ENCODE results near the gene DDX31.
"Not testable (repeated sequence)": the region's sequence is repeated elsewhere in the genome, so short reads cannot be mapped to it uniquely, and the experiment has no call there.

DDX31 gene

DNA sequence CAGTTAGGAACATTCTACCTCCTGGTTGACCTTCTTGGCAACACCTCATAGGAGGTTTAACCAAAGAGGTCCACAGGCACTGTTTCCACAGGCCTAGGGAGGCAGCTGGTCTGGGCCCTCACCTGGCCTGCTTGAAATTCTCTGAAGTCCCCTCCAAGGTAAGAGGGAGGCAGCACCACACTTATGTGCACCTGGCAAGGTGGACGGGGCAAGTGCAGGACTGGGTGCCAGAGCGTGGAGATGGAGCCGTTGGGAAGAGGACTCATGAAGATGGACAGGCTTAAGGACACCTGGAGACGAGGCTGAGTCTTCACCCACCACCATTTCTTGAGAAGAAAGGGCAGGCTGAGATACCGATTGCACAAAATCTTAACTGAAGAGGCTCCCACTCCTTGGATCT, 94.0 kb downstream of the DDX31 start:
- no peak for DNase-seq

DNA sequence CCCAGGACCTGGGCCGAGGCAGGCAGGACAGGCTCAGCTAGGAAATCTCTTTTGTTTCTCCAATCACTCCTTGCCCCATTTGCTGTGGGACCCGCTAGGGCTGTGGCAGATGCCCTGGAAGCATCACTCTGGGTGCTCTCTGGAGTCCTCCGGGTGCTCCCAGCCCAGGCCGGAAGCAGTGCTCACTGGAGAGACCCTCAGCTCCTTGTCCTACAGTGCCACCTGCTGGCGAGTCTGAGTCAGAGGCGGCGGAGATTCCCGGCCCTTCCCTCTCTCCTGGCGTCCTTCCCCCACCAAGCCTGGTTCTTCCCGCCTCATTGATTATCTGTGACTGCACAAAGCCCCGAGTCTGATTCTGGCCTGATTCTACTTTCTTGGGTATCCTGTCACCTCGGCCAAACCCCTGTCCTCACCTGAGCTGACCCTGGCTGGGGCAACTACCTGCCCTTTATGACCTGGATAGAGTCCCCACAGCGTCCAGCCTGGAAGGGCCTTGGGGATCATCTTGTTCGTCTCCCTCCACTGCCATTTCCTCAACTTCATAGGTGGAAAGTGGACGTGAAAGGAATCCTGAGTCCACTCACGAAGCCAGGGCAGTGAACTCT, 94.7 kb downstream of the DDX31 start:
- DNase-seq, result peak in 12 of 14 donors; percentile 1 to 58 (median 29)

DNA sequence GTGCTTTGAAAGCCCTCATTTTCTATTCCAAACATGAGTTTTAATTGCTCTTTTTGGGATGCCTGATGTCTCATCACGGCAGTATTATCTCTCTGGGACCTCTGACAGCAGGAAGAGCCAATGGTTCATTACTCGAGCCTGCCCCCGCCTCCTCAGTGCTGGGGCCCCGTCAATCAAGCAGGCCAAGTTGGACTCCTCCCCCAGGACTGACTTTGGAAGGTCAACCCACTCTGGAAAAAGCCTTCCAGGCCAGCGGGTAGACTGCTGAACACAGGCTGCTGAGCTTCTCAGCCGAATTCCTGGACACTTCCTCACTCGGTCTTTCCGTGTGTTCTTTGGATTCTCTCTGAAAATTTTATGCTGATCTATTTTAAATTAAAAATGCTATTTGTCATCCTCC, 96.9 kb downstream of the DDX31 start:
- DNase-seq, result no peak

DNA sequence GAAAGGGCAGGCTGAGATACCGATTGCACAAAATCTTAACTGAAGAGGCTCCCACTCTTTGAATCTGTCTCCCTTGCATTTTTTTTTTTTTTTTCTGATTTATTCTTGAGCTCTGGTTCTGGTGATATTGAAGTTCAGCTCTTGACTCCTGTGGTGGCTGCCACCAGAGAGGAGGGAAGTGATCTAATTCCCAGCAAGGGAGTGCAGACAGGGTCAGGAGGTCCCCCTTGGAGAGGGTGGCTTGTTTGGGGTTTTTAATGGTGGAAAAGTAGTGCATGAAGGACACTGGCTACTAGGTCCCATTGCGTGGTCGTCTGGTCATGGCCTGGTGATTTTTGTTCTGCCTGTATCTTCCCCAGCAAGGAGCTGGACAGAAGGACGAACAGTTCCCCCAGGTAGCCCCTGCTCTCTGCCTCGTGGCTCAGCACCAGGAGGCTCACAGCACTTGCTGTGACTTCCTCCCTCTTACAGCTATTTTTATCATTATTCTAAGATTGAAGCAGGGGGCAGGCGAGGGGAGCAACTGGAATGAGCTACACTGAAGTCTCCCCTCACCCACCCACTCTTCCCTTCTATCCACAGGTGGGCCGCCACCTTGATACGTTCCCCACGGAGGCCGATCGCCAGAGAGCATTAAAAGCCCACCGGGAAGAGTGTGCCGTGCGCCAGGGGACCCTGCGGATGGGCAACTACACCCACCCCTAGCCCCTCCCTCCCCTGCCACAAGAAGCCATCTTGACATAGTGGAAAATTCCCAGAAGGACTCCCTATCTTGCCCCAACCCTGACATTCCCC, 97.8 kb downstream of the DDX31 start:
- DNase-seq, result no peak

DNA sequence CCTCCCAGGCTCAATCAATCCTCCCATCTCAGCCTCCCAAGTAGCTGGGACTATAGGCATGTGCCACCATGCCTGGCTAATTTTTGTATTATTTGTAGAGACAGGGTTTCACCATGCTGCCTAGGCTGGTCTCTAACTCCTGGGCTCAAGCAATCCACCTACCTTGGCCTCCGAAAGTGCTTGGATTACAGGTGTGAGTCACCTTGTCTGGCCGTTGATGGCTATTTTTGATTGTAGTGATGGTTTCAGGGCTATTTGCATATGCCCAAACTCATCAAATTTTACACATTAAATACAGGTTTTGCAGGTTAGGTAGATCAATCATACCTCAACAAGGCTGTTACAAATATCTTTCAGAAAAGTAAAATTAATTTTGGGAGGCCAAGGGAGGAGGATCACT, 101.0 kb downstream of the DDX31 start:
- DNase-seq, result not testable (repeated sequence)

DNA sequence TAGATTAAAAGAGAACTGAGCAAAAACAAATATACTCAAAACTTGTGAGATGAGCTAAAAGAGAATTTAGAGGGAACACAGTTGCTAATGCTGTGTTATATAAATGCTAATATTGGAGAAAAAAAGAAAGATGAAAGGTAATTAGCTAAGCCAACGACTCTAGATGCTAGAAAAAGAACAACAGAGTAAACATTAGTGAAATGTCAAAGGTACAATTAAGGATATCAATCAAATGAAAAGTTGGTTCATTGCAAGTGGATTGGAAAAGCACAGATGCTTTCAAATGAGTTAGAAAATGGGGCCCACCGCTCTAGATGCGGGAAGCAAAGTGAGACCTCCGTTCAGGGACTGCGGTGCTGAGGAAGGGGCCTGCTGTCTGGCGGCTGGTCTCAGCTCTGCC, 105.3 kb downstream of the DDX31 start:
- DNase-seq, result no peak

DNA sequence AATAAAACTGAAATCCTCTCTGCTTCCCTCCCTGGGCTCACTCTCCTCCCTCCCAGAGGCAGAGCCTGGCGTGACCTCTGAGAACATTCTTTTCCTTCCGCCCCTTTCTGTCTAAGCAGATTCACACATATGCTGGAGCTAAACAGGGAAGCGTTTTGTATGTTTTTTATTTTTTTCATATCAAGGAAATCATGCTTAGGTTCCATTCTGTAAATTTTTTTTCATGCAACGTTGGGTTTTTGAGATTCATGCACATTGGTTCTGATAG, 107.5 kb downstream of the DDX31 start:
- no peak for DNase-seq

DNA sequence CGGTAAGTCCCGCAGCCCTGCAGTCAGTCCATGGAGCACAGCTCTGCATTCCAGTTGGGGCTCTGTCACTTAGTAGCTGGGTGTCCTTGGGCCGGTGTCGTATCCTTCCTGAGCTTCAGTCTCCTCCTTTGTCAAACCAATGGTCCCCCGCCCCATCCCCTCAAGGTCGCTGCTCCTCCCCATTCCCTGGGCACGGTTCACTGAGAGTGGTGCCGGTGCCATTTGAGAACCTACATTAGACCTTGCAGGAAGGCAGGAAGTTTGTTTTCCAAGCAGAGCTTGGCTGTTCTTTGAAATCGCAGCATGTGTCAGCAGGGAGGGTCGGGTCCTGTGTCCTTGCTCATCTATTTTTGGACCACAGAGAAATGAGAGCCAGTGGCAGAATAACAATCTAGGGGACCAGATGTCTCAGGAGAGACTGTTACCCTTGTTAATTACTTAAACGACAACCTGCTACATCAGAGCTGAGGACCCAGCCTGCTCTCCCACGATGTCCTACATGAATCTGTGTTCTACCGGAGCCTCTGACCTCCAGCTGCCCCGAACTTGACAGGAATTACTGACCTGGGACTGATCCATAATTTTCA, 109.1 kb downstream of the DDX31 start:
- peak in 1 of 14 donors; percentile 74 for DNase-seq

DNA sequence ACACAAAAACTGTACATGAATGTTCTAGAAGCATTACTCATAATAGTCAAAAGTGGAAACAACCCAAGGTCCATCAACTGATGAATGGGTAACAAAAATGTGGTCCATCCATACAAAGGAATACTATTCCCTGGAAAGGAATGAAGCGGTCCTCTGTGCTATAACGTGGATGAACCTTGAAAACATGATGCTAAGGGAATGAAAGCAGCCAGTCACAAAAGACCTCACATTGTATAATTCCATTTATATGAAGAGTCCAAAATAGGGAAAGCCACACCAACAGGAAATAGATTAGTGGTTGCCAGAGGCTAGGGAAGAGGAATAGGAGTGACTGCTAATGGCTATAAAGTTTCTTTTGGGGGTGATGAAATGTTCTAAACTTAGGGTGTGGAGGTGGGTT, 110.1 kb downstream of the DDX31 start:
- DNase-seq, result no peak

DNA sequence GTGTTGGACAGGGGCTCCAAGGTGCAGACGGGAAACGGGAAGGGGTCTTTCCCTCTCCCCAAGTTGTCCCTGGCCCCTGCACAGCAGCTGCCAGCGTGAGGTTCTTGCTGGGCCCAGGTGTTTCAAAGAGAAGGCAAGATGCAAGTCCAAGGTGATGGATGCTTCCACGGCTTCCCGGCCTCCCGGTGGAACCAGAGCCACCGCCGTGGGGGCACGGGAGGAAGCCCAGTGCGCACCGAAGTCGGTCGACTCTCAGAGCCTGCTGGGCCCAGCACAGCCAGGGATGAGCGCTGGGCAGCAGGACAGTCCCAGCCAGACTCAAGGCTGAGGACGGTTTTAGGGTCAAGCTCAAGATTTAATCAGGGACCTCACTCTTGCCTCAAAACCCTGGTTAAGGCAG, 112.6 kb downstream of the DDX31 start:
- DNase-seq, result no peak

DNA sequence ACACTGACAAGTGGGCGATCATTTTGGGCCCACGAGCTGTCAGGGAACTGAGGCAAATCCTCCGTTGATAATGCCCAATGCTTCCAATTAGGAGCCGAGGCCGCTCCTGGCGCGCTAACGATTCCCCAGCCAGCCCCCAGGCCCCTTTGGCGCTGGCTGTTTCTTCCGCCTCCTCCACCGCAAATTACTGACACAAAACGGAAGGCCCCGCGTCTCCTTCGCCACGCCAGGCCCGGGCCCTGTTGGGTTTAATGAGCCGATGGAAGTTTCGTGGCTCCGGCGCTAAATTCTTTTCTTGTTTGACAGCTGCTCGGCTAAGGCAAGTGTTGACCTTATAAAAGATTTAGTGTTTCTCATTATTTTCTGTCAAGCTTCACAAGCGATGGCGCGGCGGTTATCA, 113.1 kb downstream of the DDX31 start:
- DNase-seq, result no peak

DNA sequence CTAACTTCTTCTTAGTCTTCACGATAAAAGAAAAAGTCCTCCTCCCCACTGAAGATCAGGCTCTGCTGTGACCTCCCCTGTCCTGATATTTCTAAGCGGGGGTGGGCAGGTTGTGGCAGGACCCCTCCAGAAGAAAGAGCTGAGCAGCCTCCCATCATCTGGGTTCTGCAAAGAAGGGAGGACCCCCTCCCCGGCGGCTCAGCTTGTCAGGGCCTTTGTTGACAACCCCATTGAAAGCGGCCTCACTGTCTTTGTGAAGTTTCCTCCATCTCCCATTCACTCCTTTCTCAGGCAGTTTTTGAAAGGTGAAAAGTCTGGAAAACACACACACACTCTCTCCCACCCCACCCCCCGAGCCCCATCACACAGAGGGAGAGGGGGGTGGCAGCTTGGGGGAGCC, 113.5 kb downstream of the DDX31 start:
- no peak for DNase-seq

DNA sequence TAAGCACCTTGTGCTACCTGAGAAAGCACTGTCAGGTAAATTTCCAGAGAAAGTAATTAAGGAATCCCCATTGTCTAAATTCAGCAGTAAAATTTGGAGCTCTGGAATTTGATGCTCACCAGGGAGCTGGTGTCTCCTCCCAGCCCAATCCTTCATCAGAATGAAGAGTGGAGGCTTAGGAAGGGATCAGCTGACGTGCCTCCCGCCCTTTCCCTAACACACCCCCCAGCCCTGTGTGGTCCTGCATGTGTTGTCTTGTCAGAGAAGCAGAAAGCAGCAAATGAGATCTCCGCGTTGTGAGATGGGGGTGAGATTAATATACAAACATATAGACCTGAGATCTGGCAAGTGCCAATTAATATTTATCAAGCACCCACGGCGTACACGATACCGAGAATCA, 114.3 kb downstream of the DDX31 start:
- DNase-seq, result no peak

DNA sequence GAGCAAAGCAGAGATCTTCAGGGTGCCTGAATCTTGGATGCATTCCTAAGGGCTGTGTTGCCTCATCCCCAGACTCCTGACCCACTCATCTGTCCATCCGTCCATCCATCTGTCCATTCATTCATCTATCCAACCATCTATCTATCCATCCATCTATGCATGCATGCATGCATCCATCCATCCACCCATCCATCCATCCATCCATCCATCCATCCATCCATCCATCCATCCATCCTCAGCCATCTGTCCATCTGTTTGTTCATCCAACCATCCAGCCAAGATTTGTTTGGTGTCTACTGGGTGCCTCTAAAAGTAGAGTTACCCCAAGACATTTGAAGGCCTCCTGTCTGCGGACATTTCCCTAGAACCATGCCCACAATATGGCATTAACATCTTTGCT, 115.0 kb downstream of the DDX31 start:
- DNase-seq, result no peak

DNA sequence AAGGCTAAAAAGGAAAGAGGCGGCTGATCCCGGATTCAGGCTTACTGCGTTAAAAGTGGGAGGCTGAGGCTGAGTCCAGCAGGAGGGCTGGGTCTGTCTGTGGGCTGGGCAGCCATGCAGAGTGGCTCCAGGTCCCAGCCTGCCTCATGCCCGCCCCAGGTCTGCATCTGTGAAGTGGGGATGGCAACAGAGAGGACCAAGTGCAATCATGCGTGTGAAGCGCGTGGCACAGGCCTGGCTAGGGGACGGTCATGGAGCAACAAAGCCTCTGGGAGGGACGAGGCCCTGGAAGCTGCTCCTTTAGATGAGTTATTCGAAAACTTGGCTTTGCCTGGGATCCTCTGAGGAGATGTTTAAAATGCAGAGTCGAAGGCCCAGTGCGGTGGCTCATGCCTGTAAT, 117.7 kb downstream of the DDX31 start:
- no peak for DNase-seq

DNA sequence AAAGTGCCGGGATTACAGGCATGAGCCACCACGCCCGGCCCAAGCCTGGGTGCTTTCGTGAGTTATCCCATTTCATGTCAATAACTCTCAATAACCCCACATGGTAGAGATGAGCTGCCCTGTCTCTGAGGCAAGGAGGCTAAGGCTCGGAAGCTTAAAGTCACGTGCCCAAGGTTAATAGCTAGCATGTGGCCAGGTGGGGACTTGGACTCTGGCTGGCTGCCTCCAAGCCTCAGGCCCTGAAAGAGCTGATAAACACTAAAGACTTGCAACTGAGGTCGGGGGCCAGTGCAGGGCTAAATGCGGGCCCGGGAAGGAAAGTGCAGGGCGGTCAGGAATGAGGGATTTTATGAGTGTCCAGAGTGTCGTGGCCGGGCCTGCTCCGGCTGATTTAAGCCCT, 118.2 kb downstream of the DDX31 start:
- DNase-seq, result no peak

DNA sequence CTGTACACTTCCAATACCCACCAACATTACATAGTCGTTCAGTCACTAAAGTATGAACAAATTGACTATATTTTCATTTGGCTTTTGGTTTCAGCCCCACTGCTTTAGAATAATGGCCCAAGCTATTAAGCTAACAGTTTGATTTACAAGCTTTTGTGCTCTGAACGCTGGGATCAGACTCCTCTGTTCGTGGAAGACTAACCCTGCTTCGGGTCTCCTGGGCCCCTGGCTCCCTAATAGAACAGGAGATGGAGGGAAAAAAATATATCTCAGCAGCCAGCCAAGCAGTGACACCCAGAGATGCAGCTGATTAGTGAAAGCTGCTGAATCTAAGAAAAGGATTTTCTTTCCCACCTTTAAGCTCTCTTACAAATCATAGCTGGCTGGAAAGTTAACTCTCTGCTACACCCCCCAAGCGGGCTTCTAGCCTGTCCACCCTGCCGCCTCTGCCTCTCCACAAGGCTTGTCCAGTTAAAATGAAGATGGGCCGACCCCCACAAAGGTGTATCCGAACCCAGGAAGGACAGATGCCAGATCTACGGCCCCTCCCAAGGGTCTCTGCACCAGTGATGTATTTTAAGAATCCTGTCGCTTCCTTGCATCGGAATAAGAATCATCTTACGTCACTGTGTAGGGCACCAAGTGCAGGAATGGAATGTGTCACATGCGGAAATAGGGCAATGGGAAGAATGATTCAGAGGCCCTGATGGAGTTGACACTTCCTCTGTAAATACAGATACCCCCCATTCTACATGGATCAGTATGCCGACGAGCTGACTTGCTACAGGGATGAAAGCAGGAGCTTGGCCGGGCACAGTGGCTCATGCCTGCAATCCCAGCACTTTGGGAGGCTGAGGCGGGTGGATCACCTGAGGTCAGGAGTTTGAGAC, 120.8 kb downstream of the DDX31 start:
- DNase-seq, result no peak

DNA sequence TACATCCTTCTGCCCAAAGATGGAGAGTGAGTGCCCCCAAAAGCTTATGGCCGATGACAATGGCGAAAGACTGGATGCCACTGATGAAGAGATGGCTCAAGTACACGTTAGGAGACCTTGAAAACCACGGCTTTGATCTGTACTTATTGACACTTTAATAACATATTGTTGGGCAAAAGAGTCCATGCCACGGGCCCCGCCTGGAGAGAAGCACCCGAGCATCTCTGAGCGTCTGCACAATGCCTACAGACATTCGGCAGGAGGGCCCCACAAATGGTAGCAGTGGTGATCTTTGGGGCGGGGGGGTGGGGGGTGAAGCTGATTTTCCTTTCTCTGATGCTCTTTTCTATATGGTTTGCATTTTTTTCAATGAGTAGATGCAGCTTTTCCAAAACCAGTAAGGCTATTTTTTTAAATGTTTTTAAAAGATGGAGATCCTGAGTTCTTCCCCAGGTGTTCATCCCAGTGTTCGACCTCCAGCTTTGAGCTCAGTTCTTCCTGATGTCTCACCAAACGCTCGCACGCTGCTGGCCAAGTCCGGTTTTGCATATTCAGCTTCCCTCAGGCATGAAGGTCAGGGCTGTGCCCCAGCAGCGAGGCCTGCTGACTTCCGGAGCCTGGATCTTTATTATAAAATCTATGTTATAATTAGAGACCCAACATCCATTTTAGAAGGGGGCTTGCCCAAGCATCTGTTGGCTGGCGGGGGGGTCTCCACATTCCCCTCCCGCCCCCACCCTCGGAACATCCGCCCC, 121.6 kb downstream of the DDX31 start:
- DNase-seq, result no peak

DNA sequence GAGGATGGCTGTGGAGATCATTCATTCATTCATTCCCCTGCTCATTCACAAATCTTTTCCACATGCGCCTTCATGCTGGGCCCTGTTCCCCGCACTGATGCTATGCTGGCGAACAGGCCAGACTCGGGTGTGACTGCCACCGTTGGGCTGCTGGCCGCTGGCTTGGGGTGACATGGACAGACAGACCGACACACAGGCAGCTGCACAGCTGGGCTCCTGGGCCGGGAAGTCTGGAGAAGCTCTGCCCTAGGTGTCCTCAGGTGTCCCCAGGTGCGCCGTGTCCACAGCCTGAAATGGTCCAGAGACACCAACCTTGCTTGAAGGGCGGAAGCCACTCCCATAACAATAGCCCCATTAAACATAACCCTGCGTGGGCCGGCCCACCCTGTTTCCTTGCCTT, 122.3 kb downstream of the DDX31 start:
- no peak for DNase-seq

DNA sequence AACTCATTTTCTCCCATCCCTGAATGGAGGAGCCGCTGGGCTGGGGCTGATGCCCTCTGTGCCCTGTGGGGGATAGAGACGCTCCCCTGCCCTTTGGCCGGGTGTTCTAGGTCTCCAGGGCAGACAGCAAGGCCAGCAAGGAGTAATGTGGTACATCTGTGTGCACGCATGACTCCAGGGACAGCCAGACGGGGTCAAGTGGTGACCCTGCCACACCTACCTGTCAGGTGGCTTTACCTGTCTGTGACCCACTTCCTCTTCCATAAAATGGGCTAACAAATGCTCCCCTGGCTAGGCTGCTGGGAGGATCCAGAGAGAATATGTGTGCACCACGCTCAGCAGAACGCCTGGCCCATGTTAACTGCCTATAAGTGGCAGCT, 122.7 kb downstream of the DDX31 start:
- DNase-seq, result no peak

DNA sequence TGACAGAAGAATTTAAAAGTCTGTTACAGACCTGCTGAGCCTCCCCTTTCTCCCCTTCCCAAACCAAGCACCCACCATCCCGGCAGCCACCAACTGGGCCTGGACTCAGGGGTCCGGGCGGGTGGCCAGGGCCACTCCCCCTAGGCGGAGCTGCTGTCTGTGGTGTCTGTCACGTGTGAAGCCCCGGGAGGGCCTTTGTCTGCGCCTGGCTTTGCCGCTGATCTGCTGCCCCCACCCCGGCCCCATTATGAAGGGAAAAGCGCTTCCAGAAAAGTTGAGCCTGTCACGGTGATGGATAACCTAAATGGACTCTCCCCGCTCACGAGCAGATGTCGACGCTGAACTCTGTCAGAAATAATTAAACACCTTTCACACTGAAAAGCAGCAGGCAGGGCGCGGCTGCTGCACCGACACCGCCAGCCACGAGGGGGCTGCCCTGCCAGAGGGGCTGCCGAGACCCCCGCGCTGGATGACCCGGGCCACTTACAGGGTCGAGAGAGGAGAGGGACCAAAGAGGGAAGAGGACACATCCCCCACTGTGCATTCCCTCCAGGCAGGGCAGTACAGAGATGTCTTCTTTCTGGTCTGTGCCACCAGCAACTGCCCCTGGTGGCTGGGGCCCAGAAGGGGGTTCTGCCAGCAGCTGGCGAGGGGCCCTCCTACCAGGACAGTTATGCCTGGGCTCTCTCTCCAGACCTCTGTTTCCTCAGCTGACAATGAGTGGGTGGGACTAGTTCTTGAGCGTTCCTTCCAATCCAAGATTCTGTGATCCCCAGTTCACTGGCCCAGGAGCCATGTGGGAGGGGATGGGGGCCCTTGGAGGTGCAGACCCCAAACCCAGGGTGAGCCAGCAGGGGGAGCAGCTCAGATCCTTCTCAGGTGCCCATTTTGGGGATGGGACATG, 123.4 kb downstream of the DDX31 start:
- peak in 4 of 14 donors; percentile 2 to 22 (median 11) for DNase-seq

DNA sequence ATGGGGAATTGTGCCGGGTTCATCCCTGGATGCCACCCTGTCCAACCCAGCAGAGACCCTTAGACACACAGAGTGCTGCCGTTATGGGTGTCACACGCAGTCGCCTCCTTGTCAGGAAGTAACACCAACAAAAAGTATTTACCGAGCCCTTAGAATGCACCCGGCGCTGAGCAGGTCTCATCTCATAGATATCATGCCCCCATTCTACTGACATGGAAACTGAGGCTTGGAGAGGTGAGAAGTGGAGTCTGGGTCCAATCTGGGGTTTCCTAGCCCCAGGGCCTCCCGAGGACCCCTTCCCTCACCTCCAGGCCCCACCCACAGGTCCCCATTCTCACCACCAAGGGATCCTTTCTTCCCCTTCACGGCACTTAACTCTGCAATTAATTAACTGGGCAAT, 124.2 kb downstream of the DDX31 start:
- DNase-seq, result no peak

Measured in C1 segment of cervical spinal cord (tissue), 14 donors.